Stomach (tissue), 9 donors: Measurements from ENCODE around the gene GUK1. TPM values are rescaled to one million over a fixed set of nuclear protein-coding genes. Genes with fewer than 3 reads are reported as not detected.
A peak's percentile ranks its signal among the peaks of the same experiment; 100 is the strongest.

Source experiments
- DNase-seq, 2 donors: peaks; one replicate each; pipeline versions ENCODE4 v3.0.0 to v3.0.0-alpha.2; 2013 to 2019
- H3K27ac ChIP-seq, 5 donors: fragments of 200-600 bp in 4 of 5; sonication (generic) in 4 of 5; one replicate each; pipeline ENCODE4 v1.5.1; 2013 to 2019; ENCODE audit warnings: mild to moderate bottlenecking in 1 of 5, moderate library complexity in 1 of 5
- H3K27me3 ChIP-seq, 3 donors: fragments of 200-600 bp; sonication (generic); one replicate each; pipeline ENCODE4 v1.5.1; 2017 to 2019; ENCODE audit warnings: mixed run types in 1 of 3
- H3K36me3 ChIP-seq, 4 donors: fragments of 200-600 bp; sonication (generic); 1 replicate in 3 of 4; 2 replicates in 1 of 4; pipeline ENCODE4 v1.5.1; 2016 to 2019
- H3K4me1 ChIP-seq, 4 donors: fragments of 200-600 bp; sonication (generic); one replicate each; pipeline ENCODE4 v1.5.1; 2016 to 2019
- H3K4me3 ChIP-seq, 4 donors: fragments of 200-600 bp; sonication (generic) in 3 of 4; one replicate each; pipeline ENCODE4 v1.5.1; 2016 to 2019; ENCODE audit warnings: mild to moderate bottlenecking in 1 of 4
- H3K9me3 ChIP-seq, 4 donors: fragments of 200-600 bp; sonication (generic); one replicate each; pipeline ENCODE4 v1.5.1; 2016 to 2019
- EP300 ChIP-seq: sonication (generic); formaldehyde crosslinking; IDR thresholded peaks from one replicate; pipeline ENCODE4 v1.6.1; 2017; ENCODE audit warnings: antibody characterized with exemption
- POLR2A ChIP-seq, 4 donors: fragments of 450-650 bp; IDR thresholded peaks; one replicate each; pipeline ENCODE4 v1.6.1; 2016; ENCODE audit warnings: antibody characterized with exemption in 4 of 4, control low read depth in 2 of 4, mild to moderate bottlenecking in 1 of 4, moderate library complexity in 1 of 4
- POLR2AphosphoS5 ChIP-seq, 3 donors: sonication (generic); formaldehyde crosslinking; IDR thresholded peaks; one replicate each; pipeline ENCODE4 v1.6.1; 2016; ENCODE audit warnings: antibody characterized with exemption in 3 of 3
- WGBS, 5 donors: extraction: QIAGEN DNeasy Blood & Tissue Kit in 3 of 5; methylation state at CpG; one replicate each; pipeline versions ENCODE4 v1.1.5 to v1.1.7; 2013 to 2018; 5-methylcytosine and 5-hydroxymethylcytosine counted together
- intact Hi-C: fragments of 100-400 bp; cut with DNase I; formaldehyde crosslinking; loops from one replicate; pipeline ENCODE4 v1.15.1; 2023; ENCODE audit warnings: low total_unique reads
- polyA plus RNA-seq, 3 donors: library from polyadenylated mRNA; stranded (reverse); fragments of 200-250 nt; gene quantifications; one replicate each; pipeline ENCODE4 v1.2.3, GENCODE V29; 2013
- total RNA-seq, 5 donors: library from RNA; depleted of rRNA; stranded (reverse); fragments of >200 nt; gene quantifications; one replicate each; pipeline versions ENCODE4 v1.1.0 to v1.2.3, GENCODE V29; 2014 to 2016
- TF ChIP-seq, protein P1 (sequence below), 7 experiments: fragments of 450-650 bp in 4 of 7; fragments of 200-600 bp in 3 of 7; sonication (generic) in 3 of 7; IDR thresholded peaks; one replicate each; pipeline ENCODE4 v1.5.1; 2016 to 2019; ENCODE audit warnings: antibody characterized with exemption in 7 of 7, control low read depth in 2 of 7, mild to moderate bottlenecking in 1 of 7
- donor health status: healthy with polysubstance abuse.
- donor health status: Bipolar disorder and iron deficiency.
- donor health status: healthy.

GUK1 gene
- total and polyA plus RNA-seq, 8 donors: 179 to 613 (median 282) TPM

DNA sequence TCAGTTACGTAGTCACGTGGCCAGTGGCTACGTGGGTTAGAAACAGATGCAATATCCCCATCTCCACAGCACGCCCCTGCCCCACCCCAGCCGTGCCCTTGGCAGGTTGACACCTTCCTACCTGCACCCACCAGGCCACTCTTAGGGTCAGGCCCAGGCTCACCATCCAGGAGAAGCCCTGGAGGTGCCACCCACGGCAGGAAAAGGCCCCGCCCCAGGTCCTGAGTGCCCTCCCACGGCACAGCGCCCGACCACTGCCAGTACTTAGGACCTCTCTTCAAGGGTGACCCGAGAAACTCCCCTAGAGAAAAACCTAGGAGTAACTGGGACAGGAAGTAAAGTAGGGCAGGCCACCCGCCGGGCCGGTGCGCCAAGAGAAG is 38.5 kb upstream of the GUK1 start:
- 20 to 30% (median 27%) methylated on average over 10 to 15 of the region's 15 CpGs for WGBS, 5 donors
- peak overlapping the region; percentile 90 to 96 (median 95) for H3K27ac ChIP-seq
- no peaks in the 10 kb centered on the region for H3K27me3 ChIP-seq
- no peak for DNase-seq
- H3K4me3 ChIP-seq: peak overlapping the region; percentile 78 to 90 (median 88)
- H3K36me3 ChIP-seq: peaks cover 51 to 64% (median 57%) of the 10 kb centered on the region in 4 donors
- intact Hi-C loops: no loop called here
- H3K9me3 ChIP-seq: no peaks in the 10 kb centered on the region
- TF ChIP-seq POLR2A (IDR thresholded peaks at IDR 0.05): no peak
- TF ChIP-seq, protein P1, sequence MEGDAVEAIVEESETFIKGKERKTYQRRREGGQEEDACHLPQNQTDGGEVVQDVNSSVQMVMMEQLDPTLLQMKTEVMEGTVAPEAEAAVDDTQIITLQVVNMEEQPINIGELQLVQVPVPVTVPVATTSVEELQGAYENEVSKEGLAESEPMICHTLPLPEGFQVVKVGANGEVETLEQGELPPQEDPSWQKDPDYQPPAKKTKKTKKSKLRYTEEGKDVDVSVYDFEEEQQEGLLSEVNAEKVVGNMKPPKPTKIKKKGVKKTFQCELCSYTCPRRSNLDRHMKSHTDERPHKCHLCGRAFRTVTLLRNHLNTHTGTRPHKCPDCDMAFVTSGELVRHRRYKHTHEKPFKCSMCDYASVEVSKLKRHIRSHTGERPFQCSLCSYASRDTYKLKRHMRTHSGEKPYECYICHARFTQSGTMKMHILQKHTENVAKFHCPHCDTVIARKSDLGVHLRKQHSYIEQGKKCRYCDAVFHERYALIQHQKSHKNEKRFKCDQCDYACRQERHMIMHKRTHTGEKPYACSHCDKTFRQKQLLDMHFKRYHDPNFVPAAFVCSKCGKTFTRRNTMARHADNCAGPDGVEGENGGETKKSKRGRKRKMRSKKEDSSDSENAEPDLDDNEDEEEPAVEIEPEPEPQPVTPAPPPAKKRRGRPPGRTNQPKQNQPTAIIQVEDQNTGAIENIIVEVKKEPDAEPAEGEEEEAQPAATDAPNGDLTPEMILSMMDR (IDR thresholded peaks at IDR 0.05): no peak
- TF ChIP-seq POLR2AphosphoS5 (IDR thresholded peaks at IDR 0.05): no peak
- TF ChIP-seq EP300: no peak
- H3K4me1 ChIP-seq: peaks cover 20 to 57% (median 47%) of the 10 kb centered on the region in 4 donors

GRCh38 chr1:228101994-228102790 is 37.9 kb upstream of the GUK1 start:
- WGBS, 5 donors: 0 to 6% (median 4%) methylated on average over 5 to 73 of the region's 73 CpGs
- Histone ChIP-seq H3K9me3 (no peaks in the 10 kb centered on the region), H3K4me3 (peak overlapping the region; percentile 78 to 90 (median 88)), H3K36me3 (peaks cover 48 to 64% (median 57%) of the 10 kb centered on the region in 4 donors), H3K27ac (peak overlapping the region; percentile 90 to 96 (median 95)), H3K27me3 (no peaks in the 10 kb centered on the region), H3K4me1 (peaks cover 20 to 51% (median 41%) of the 10 kb centered on the region in 4 donors)
- TF ChIP-seq, protein P1 (IDR thresholded peaks at IDR 0.05): no peak
- TF ChIP-seq POLR2A (IDR thresholded peaks at IDR 0.05): no peak
- DNase-seq: peak; percentile 53 to 78
- intact Hi-C loops: no loop called here

DNA sequence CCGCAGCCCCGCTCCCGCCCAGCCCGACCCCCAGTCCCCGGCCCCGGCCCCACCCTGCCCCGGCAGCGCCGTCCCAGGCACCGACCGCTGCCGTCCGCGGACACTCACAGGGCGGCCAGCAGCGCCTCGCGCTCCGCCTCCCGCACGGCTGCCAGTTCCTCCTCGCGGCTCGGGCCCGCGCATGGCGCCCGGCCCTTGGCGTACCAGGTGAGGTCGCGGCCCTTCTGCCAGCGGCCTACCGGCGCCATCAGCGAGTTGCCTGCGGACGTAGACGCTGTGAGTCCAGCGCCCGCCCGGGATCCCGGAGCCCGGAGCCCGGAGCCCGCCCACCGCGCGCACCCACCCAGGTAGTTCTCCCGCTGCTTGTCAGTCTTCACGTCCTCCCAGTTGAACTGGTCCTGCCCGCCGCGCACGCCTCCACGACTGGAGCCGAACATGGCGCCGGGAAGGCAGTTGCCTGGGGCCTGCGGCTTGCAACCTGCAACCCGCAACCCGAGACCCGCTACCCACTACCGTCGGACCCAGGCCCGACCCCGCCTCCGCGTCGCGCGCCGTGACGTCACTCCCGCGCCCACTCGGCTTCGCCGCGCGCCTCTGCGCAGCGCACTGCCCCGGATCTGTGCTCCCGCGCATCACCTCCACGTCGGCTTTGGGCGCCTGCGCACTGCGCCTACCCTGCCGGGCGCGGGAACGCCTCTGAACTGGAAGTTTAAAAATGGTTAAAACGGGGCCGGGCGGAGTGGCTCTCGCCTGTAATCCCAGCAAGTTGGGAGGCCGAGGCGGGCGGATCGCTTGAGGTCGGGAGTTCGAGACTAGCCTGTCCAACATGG is 37.1 kb upstream of the GUK1 start, which contains the start of gene C1orf35:
Gene C1orf35 (minus strand): TSS at position 535 of the 830 bp plus-strand sequence. CDS start 98 bp downstream, at position 437.
- Histone ChIP-seq H3K9me3 (no peaks in the 10 kb centered on the region), H3K4me1 (peaks cover 25 to 51% (median 46%) of the 10 kb centered on the region in 4 donors), H3K4me3 (peak within 1 kb of the TSS; percentile 78 to 90 (median 88)), H3K27me3 (no peaks in the 10 kb centered on the region), H3K36me3 (peaks cover 44 to 64% (median 57%) of the 10 kb centered on the region in 4 donors), H3K27ac (peak within 1 kb of the TSS; percentile 90 to 96 (median 95))
- TF ChIP-seq POLR2AphosphoS5 (IDR thresholded peaks at IDR 0.05) (peak; percentile 85 to 96 (median 94)), EP300 (no peak), POLR2A (IDR thresholded peaks at IDR 0.05) (no peak)
- TF ChIP-seq, protein P1 (IDR thresholded peaks at IDR 0.05): peak in 1 of 7 experiments; percentile 8
- DNase-seq: peak; percentile 96 to 98
- WGBS, 5 donors: 0 to 1% (median 0%) methylated on average over 37 to 104 of the region's 104 CpGs
- intact Hi-C loops: no loop called here
